ENCODE data around the gene FOXP1.

Gene FOXP1

DNA sequence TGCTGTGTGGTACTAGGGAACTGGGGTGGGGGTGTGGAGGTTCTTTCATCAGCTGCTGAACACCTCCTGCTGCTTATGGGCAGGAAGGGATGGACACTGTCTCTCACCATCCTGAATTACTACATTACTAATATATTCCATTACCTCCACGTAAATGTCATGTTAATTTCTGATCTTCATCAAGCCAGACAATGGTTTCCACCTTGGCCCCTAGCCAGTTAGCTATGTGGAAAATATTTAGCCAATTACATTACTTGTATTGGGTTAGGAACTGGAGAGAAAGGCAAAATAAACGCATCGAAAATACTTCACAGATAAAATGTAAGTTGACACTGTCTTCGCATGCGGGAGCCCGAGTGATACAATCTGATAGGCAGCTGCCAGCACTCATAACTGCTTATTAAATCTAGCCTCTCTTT lies 95.1 kb downstream of the FOXP1 start:
- no peak for DNase-seq

DNA sequence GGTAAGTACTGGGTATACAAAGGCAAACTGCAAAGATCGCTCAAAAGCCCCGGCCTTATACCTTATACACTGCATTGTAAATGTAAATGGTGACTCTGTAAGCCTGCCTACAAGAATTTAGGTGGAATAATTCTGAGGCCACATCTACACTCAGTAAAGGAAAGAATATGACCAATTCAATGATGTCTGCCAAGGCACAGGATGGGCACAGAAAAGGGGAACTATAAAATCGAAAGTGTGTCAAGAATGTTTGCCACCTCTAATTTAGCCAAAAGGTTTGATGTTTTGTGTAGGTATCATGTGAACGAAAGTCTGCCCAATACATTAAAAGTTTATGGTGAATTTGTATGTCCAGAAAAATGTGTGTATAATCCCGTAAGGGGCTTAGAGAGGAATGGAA lies 96.1 kb downstream of the FOXP1 start:
- DNase-seq: no peak

DNA sequence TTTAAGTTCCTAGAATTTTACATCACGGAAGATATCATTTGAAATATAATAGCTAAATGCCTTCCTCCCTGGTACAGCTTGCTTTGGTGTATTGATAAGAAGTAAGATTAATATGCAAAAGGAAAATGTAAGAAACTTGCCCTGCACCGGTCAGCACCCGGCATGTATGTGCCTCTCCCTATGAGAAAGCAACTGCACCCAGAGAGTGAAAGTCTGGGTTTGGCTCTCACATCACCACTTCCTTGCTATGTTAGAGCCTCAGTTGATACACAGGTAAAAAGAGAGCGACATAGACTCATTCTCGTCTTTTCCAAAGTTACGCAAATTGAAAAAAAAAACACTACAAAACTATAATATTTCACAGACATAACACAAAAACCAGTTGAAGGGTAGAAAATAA lies 96.7 kb downstream of the FOXP1 start:
- no peak for DNase-seq

DNA sequence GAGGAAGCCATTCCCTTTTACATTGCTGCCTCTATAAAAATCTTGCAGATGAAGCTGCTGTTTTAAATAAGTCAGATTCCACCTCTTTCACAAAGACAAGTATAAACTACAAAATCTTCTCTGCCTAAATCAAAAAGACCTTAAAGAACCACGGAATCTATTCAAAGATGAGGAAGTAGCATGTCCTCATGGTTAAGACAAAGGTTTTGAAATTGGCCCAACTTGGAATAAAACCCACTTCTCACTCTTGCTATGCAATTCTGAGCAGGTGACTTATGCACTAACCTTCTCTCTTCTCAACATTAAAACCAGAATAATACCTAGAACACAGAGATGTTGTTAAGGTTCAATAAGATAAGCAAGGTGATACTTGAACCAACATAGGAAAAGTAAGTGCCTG lies 97.6 kb downstream of the FOXP1 start:
- no peak for DNase-seq

DNA sequence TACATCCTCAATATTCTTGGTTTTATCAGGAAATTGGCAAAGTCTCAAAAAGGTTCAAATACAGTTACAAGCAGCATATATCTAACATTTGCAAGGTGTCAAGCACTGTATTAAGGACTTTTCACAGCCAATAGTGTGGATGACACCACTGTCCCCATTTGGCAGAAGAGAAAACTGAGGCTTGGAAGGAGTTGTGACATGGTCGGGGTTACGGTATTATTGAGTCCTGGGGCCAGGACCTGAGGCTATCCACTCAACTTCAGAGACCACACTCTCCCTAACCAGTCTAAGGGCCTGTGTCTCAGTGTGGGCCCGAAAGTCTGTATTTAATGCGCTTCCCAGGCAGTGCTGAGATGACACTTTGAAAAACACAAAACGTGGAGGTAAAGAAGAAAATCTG lies 99.1 kb downstream of the FOXP1 start:
- DNase-seq: no peak

DNA sequence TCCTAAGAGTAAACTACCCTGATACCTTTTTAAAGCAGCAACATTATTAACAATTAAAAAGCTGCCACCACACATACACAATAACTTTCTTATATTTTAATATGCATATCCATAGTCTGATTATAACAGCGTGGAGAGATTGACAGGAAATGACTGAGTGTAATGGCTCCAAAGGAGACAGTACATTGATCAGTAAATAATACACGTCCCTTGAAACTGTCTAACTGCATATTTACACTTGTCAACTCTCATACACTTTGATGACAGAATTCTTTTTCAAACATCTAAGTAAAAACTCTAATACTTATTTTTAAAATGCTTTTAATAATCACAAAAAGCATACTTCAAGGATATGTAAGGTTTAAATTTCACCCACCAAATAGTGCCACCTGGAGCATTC lies 99.5 kb downstream of the FOXP1 start:
- DNase-seq: no peak

DNA sequence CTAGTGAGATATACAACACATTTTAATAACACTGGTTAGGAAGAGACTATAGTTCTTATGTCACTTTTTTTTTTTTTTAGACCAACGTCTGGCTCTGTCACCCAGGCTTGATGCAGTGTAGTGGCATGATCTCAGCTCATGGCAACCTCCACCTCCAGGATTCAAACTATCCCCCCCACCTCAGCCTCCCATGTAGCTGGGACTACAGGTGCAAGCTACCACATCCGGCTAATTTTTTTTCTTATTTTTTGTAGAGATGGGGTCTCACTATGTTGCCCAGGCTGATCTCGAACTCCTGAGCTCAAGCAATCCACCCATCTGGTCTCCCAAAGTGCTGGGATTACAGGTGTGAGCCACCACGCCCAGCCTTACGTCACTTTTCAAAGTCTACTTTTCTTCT lies 100.8 kb downstream of the FOXP1 start:
- no peak for DNase-seq

DNA sequence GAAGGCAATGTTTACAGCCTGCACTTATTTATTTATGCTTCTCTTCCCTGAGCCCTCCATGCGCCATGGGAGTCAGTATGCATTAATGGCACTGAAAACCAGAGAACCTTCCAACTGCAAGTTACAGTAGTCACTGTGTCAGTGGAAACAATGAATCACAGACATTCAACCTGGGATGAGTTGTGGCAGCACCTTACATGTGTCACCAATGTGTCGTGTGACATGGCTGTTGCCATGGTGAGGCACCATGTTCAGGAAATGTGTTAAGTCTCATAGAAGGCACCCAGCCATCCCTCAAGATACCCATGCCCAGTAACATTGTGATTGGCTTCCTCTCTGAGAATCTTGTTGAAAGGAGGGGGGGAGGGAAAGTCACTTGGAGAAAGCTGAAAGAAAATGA lies 105.0 kb downstream of the FOXP1 start:
- no peak for DNase-seq

DNA sequence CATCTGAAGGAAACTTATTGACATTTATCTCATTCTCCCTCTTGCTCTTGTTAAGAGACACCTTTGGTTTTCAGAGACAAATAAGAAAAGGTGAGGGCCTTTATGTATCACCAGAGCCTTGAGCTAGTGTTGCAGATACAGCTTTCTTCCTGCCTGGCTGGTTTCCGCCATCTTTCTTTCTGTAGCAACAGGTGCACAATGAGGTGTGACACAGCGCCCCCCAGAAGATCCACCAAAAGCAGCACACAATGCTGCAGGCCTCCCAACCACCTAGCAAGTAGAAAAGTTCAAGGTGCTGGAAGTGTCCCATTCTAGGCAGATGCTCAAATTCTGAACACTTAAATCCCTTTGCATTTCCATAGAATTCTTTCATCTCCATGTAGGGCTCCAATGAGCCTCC lies 106.6 kb downstream of the FOXP1 start:
- no peak for DNase-seq

DNA sequence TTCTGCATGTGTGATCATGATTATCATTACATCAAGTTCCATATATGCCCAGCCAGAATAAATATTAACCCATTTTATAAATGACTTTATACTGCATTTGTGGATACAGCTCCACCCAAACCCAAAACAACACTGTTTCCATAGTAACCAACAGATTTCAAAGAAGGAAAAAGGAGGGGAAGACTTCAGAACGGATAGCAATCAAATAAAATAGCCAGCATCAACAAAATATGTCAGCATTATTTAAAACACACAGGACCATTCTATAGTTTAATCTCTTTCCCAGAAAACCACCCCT lies 114.4 kb downstream of the FOXP1 start:
- DNase-seq: no peak

DNA sequence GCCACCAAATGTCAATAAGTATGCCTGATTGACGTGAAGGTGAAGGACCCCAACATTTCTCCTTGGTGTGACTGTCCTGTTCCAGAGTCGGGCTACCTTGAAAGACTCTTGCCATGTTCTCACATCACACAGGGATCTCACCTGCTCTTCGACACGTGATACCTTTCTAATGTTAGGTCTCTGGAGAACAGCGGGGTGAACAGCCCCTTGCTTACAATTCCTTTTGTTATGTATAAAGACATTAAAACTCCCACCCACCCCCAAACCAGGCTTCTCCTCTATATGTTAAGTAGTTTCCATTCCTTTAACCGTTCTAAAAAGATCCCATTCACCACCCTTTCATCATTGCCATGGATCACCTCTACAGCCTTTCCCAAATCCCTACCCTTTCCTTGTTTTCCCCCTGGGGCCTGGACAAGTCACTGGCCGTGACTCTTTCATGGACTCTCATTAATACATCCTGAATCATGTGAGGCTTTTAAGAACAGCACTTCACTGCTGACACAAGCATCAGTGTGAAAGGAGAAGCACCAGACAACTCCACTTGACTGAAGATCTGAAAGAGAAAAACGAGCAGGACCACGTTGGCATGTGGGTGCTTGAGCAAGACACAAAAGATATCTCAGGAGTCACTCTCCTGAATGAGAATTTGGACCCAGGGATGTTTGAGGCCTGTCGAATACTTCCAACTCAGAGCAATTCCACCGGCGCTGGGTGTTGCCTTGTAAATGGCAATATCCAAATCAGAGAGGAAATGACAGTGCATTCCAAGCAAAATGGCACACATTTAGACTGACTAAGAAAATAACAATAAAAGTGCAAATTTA lies 115.0 kb downstream of the FOXP1 start:
- peak in 1 of 58 donors; percentile 6 for DNase-seq

DNA sequence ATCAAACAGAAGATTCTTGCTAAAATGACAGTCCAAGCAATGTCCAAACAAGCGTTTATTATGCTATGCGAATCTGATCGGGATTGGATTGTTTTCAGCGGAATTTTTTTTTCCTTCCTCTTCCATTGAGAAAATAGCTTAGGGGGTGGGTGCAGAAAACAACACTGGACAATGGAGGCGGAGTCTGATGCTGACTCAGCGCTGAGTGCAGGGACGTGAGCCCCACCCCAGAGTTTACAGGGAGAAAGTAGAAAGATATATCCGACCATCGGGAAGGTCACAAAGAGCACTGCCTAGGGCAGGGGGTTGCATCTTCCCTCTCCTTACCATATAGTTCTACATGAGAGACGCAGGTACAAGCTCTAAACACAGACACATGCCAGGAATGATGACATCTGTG lies 117.0 kb downstream of the FOXP1 start:
- DNase-seq: peak in 9 of 58 donors; percentile 6 to 60 (median 23)

DNA sequence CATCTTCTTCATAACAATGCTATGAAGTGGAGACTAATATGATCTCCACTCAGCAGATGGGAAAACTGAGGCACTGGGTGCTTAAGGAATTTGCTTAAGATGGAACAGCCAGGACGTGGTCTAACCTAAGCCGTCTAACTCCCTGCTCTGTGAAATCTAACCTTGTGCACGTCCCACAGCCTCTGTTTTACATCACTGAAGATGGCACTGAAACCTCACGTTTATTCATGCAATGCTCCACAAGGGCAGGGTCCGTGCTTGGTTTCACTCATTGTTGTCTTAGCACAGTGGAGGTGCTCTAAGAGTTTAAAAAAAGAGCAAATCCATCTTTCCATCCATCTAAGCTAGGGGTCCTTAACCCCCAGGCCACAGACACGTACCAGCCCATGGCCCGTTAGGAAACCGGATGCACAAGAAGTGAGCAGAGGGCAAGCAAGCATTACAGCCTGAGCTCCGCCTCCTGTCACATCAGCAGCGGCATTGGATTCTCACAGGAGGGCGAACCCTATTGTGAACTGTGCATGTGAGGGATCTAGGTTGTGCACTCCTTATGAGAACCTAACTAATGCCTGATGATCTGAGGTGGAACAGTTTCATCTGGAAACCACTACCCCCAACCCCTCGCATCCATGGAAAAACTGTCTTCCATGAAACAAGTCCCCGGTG lies 118.0 kb downstream of the FOXP1 start:
- DNase-seq: no peak

DNA sequence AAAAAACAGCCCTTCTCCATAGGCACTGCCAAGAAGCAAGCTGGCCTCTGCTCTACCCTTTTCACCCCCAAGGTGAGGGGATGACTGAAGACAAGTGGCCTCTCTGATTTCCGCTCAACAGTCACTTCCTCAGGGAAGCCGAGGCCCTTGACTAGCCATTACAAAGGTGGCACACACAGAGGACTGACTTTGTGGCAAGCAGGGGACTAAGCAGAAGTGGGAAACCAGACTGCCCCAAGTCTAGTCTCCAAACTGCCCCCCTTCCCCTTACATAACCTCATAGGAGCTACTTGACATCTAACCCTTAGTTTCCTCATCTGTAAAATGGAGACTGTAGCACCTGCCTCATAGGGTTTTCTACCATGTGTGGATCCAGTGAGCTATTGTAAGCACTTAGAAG lies 118.9 kb downstream of the FOXP1 start:
- no peak for DNase-seq

DNA sequence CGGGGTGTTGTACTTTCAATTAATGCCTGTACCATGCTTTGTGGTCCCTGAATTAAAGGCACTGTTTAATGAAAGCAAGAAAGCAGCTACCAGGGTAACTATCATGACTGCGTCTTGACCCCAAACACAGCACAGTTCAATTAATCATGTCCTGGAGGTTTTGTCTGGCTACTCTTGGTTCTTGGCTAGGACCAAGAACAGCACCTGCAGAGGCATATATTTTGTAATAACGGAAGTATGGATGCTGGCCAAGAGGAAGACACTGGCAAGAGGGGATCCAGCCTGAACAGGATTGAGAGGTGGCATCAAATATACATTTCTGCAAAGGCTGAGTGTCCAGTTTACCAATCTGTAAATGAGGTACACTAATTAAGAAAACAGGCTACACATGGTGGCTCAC lies 119.9 kb downstream of the FOXP1 start:
- DNase-seq: no peak

DNA sequence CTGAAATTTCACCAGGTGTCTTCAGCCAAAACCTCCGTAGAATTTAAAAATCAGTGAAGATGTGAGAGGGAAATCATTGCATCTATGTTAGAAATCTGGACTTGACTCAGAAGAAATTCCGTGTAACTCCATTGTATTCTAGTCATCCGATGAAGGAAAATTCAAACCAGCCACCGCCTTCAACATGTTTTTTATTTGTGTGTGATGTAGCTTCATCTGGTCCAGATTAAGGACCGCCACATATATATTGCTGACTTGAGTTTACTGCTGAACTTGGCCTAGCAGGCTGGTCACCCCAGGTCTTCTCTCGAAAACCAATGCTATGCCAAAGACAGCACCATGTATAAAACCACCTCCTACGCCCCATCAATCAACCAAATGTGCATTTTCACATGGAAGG lies 120.9 kb downstream of the FOXP1 start:
- DNase-seq: no peak

DNA sequence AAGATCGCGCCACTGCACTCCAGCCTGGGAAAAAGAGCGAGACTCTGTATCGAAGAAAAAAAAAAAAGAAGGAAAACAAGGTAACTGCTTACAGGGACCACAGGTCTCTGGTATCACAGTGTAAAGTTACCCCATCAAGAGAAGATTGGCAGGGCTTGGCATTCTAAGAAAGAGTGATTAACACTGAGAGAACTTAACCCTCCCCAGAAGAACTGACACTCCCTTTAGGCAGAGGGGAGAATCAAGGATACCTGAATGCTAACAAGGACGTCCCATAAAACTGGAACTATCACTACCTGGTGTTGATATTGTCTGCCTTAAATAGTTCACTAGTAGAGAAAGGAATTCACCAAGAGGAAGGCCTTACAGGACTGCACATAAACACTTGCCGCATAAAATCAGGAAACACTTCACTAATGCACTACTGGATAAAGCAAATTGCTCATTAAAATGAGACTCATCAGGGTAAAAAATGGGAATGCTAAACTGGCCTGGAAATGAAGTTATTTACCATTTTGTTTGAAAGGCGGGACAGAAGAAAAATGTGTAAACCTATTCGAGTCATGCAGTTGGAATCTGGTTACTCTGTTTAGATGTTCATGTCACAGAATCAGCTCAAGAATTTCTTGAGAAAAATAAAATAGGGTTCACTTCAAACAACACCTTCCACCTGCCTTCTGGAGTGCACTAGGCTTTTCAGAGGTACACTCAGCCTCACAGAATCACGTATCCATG lies 121.6 kb downstream of the FOXP1 start:
- DNase-seq: no peak

DNA sequence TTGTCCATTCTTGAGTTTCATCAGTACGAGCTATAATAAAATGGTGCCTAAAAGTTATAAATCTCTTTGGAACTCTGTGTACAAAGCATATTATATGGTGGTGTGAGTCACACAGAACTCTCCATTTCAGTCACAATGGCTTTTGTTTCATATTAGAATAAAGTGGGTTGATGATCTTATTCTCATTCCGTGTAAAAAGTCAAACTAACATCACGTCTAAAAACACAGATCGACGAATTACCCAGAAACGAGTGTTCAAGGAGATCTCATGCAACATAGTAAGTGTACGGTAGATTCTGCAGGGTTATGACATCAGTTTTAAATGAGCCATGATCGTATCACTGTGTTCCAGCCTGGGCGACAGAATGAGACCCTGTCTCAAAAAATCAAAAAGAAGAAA lies 122.4 kb downstream of the FOXP1 start:
- no peak for DNase-seq

DNA sequence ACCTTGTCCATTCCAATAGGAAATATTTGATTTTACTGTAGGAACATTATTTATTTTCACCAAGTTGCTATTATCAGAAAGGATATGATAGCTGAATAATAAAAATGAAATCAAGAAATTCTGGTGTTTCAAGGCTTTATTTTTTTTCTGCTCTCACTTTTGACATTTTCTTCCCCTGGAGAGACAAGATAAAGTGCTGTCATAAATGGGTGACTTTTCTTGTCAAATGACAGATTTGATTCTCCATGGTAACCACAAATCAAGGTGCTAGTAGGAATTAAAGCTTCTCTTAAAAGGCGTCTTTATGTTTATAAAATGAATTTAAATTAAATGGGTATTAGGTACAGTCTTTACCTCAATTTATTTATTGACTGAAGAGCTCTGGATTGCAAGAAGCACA lies 124.6 kb downstream of the FOXP1 start:
- DNase-seq: no peak

DNA sequence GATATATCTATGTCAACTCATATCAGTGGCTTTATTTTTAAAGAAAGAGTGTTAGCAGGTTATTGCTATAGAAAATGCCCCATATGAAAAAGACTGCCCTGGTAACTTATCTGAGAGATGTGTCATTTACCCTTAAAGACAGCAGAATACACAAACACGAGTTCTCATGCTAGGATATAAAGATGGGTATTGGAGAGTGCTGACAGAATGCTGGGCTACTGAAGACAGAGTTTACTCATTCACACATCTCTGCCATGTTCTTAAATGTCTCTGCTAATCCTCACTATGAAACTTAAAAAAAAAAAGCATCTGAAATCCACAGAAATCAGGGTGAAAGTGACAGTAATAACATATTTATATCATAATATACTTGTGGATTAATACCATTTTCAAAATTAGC lies 126.7 kb downstream of the FOXP1 start:
- no peak for DNase-seq

DNA sequence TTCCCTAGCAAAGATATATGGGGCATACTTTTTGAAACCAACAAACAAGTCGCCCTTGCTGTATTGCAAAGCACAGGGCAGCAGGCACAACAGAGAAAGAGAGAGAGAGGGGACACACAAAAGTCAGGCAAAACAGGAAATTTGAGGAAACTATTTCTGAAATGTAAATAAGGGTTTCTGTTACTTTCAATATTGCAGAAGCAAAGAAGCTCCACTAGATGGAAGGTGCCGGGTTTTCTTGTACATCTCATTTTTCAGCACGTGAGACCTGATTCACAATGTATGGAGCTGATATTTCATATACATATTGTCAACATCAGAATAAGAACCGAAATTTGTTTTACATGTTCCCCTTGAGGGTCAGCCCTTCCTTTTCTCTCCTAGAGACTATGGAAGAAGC lies 127.4 kb downstream of the FOXP1 start:
- DNase-seq: no peak

DNA sequence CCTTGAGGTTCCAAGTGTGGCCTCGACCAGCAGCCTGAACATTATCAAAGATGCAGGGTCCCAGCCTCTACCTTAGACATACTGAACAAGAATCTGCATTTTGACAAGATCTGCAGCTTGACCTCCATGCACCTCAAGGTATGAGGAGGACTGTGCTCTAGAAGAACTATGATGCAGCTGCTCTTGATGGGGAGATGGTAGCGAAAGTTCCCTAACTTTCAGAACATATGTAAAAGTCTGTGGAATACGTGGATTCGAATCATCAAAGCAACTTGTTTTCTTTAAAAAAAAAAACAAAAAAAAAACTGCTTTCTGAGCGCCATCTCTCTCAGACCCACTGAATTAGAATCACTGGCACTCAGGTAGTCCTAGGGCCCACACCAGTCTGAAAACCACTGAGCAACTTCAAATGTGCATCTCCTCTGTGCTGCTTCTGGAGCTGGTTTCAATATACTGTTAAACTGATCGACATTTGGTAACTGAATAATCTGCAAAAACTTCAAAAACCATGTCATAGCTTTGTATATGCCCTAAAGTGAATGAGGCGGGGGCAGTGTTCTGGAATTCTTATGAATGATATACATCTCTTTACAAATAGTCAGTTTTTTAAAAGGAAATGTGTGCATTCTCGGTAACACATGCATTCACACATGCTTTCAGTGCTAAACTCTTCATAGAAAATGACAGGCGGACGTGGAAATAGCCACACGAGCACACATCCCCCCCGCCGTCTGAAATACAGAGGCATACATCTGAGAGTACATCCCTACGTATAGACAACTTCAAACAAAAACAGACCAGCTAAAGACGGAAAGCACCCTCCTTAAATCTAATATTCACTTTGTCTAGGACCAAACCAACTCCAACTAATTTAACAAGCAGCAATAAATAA lies 128.8 kb downstream of the FOXP1 start:
- DNase-seq: no peak
